GM18868 (cell line): ENCODE measurements around the gene H2AZ1.
A peak's percentile ranks its signal among the peaks of the same experiment; 100 is the strongest.

ENCODE experiments used
- ATAC-seq: cut with Tn5 transposase; IDR thresholded peaks from one replicate; pipeline ENCODE4 v1.9.1; 2021; ENCODE audit warnings: mild to moderate bottlenecking, moderate library complexity; ENCODE audit not compliant: unreplicated experiment

Gene H2AZ1

GRCh38 chr4:99946356-99947189, 3.5 kb downstream of the H2AZ1 start, which contains the start of gene DNAJB14:
Gene DNAJB14, minus strand, starts transcription at chr4:99946618. Its CDS starts 47 bp downstream, at chr4:99946571.
- ATAC-seq, result peak; percentile 39

DNA sequence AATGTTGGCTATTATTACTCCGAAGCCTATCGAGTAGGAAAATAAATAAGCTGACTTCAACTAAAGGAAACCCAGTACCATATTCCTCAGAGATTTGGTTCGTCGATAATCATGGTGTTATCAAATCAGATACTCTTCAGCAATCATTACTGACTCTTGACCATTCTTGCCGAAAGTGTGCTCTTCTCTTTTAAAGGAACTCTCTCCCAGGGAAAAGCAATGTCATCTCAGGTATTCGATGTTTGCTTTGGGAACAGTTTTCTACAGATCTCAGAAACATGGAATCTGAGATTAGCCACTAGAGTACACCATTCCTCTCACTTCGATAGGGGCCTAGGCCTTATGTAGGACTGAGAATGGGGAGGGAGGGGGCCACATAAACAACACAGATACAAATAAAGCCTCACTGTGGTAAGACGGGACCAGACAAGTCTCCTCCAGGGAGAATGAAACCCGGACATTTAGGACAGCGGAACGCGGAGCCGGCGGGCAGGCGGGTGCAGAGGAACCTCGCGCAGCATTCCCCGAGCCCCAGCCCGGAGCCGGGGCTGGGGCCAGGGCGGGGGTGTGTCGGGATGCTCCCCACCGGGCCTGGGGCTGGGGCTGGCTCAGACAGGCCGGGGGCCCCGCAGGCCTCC, 4.2 kb downstream of the H2AZ1 start:
- peak; percentile 1 for ATAC-seq

GRCh38 chr4:99943904-99944437, 6.1 kb downstream of the H2AZ1 start:
- no peak for ATAC-seq

- no peak for ATAC-seq
Measured at GRCh38 chr4:99938243-99938753, 11.8 kb downstream of the H2AZ1 start.

GRCh38 chr4:99934891-99935290, 15.2 kb downstream of the H2AZ1 start:
- ATAC-seq, result no peak

DNA sequence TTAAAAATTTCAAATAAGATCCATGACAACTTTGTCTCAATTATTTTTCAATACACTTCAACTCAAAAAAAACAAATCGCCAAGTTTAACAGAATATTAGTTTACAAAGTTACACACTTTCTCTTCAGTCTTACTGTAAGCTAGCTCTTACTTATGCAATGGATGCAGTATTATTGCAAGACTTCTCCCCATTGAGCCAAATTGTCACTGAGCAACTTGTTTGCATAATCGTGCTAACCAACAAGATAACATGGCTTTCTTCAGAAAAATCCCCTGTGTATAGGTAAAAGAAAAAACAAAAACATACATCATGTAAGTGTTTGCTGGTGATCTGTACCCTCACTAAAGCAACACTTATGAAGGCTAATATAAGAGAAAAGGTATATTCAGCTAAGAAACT, 22.5 kb downstream of the H2AZ1 start:
- no peak for ATAC-seq

GRCh38 chr4:99921174-99921573, 28.9 kb downstream of the H2AZ1 start:
- no peak for ATAC-seq

GRCh38 chr4:99918656-99919055, 31.4 kb downstream of the H2AZ1 start:
- ATAC-seq, result no peak

DNA sequence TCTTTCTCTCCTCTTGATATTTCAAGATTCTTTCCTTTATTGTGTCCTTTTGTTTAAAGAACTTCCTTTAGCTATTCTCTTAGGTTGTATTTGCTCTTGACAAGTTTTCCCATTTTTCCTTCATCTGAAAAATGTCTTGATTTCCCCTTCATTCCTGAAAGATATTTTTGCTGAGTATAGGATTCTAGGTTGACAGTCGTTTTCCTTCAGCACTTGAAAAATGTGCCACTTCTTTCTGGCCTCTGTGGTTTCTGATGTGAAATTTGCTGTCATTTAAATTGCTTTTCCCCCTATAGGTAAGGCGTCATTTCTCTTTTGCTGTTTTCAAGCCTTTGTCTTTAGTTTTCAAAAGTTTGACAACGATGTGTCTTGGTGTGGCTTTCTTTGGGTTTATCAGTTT, 32.5 kb downstream of the H2AZ1 start:
- no peak for ATAC-seq

DNA sequence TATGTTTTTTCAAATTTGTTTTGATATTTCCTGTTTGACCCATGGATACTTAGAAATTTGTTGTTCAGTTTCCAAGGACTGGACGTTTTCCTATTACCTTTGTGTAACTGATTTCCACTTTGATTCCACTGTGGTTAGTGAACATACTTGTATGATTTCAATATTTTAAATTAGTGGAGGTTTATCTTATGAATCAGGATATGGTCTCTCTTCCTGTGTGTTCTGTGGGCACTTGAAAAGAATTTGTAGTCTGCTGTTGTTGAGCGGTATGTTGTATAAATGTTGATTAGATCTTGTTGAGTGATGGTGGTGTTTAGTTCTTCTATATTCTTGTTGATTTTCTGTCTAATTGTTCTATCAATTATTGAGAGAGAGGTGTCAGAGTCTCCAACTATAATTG, 34.6 kb downstream of the H2AZ1 start:
- ATAC-seq, result no peak
